Ramos (cell line): ENCODE results near the gene FOXP1.

ENCODE experiments used
- in situ Hi-C: fragments of 300-500 bp; cut with MboI; formaldehyde crosslinking; loops from one replicate; pipeline ENCODE4 v1.14.3; 2022; ENCODE audit warnings: low sequenced_read_pairs; ENCODE audit not compliant: unreplicated experiment

FOXP1 gene

GRCh38 chr3:71514621-71515020 lies 68.9 kb downstream of the FOXP1 start:
- in situ Hi-C loops = no loop called here

GRCh38 chr3:71513515-71513914 lies 70.0 kb downstream of the FOXP1 start:
- in situ Hi-C loops = no loop called here

- in situ Hi-C loops = no loop called here
These were observed 70.4 kb downstream of the FOXP1 start for GRCh38 chr3:71513081-71513480.

GRCh38 chr3:71512544-71512943 lies 71.0 kb downstream of the FOXP1 start:
- in situ Hi-C loops = no loop called here

- in situ Hi-C loops = no loop called here
These were observed 71.5 kb downstream of the FOXP1 start for GRCh38 chr3:71512000-71512399.

- in situ Hi-C loops = no loop called here
These were observed 72.1 kb downstream of the FOXP1 start for GRCh38 chr3:71511446-71511845.

GRCh38 chr3:71511037-71511436 lies 72.5 kb downstream of the FOXP1 start:
- in situ Hi-C loops = no loop called here

GRCh38 chr3:71510510-71510909 lies 73.0 kb downstream of the FOXP1 start:
- in situ Hi-C loops = no loop called here

- in situ Hi-C loops = no loop called here
These were observed 74.5 kb downstream of the FOXP1 start for GRCh38 chr3:71509066-71509465.

GRCh38 chr3:71505767-71506350 lies 77.7 kb downstream of the FOXP1 start:
- in situ Hi-C loops = no loop called here

- in situ Hi-C loops = no loop called here
These were observed 79.1 kb downstream of the FOXP1 start for GRCh38 chr3:71504250-71505036.

GRCh38 chr3:71503525-71504249 lies 79.8 kb downstream of the FOXP1 start:
- in situ Hi-C loops = no loop called here

GRCh38 chr3:71502066-71502625 lies 81.4 kb downstream of the FOXP1 start:
- in situ Hi-C loops = no loop called here

- in situ Hi-C loops = no loop called here
These were observed 82.8 kb downstream of the FOXP1 start for GRCh38 chr3:71500696-71501095.

- in situ Hi-C loops = no loop called here
These were observed 84.2 kb downstream of the FOXP1 start for GRCh38 chr3:71499227-71499876.

- in situ Hi-C loops = no loop called here
These were observed 85.0 kb downstream of the FOXP1 start for GRCh38 chr3:71498543-71498942.

GRCh38 chr3:71497971-71498444 lies 85.5 kb downstream of the FOXP1 start:
- in situ Hi-C loops = no loop called here

- in situ Hi-C loops = no loop called here
These were observed 86.1 kb downstream of the FOXP1 start for GRCh38 chr3:71497367-71497897.

GRCh38 chr3:71495708-71496472 lies 87.6 kb downstream of the FOXP1 start:
- in situ Hi-C loops = no loop called here
